HTERT RPE-1 (cell line): ENCODE results near the gene PRDM13.

Experiments used
- in situ Hi-C: fragments of 300-500 bp; cut with MboI; formaldehyde crosslinking; loops from 4 replicates; pipeline ENCODE4 v1.14.3; 2020; ENCODE audit warnings: low sequenced_read_pairs

Gene PRDM13

GRCh38 chr6:99603421-99604165, 3.0 kb upstream of the PRDM13 start:
- in situ Hi-C loops = no loop called here

- in situ Hi-C loops = no loop called here
Observed at GRCh38 chr6:99604166-99605073, 2.2 kb upstream of the PRDM13 start.

GRCh38 chr6:99605074-99605734, 1.4 kb upstream of the PRDM13 start:
- in situ Hi-C loops = no loop called here

GRCh38 chr6:99605911-99606655, 550 bp upstream of the PRDM13 start:
- in situ Hi-C loops = no loop called here

GRCh38 chr6:99607416-99608036, 893 bp downstream of the PRDM13 start:
- in situ Hi-C loops = no loop called here

GRCh38 chr6:99608059-99608885, 1.6 kb downstream of the PRDM13 start:
- in situ Hi-C loops = no loop called here

- in situ Hi-C loops = no loop called here
Observed at GRCh38 chr6:99608886-99609482, 2.4 kb downstream of the PRDM13 start.

GRCh38 chr6:99609905-99610489, 3.4 kb downstream of the PRDM13 start:
- in situ Hi-C loops = no loop called here

GRCh38 chr6:99611148-99611547, 4.5 kb downstream of the PRDM13 start:
- in situ Hi-C loops = no loop called here

GRCh38 chr6:99612551-99613408, 6.1 kb downstream of the PRDM13 start:
- in situ Hi-C loops = no loop called here

- in situ Hi-C loops = no loop called here
Observed at GRCh38 chr6:99613409-99613704, 6.7 kb downstream of the PRDM13 start.

GRCh38 chr6:99613705-99614429, 7.2 kb downstream of the PRDM13 start:
- in situ Hi-C loops = no loop called here

GRCh38 chr6:99614430-99615186, 8.0 kb downstream of the PRDM13 start:
- in situ Hi-C loops = no loop called here

GRCh38 chr6:99617131-99617530, 10.5 kb downstream of the PRDM13 start:
- in situ Hi-C loops = no loop called here

GRCh38 chr6:99618649-99619408, 12.2 kb downstream of the PRDM13 start:
- in situ Hi-C loops = no loop called here

- in situ Hi-C loops = no loop called here
Observed at GRCh38 chr6:99619409-99619762, 12.8 kb downstream of the PRDM13 start.
